Right kidney (tissue), 1 donor: ENCODE results near the gene MPL.
"Not testable (repeated sequence)": the region's sequence is repeated elsewhere in the genome, so short reads cannot be mapped to it uniquely, and the experiment has no call there.

ENCODE experiments used
- DNase-seq: peaks from one replicate; pipeline ENCODE4 v3.0.0-alpha.2; 2016

MPL gene

DNA sequence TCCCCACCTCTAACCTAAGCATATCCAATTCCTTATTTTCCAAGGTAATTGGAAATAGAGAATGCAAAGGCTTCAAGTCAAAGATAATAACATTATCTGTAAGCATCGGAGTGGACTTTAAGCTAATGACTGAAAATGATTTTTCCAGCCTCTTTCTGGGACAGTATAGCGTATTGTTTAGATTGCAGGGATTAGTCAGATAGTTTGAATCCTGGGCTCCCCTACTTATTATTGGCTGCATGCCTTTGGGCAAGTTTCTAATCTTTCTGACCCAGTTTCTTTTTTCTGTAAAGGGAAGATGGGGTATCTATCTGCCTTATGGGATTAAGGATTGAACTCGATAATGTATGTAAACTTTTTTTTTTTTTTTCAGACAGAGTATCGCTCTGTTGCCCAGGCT, 19.6 kb downstream of the MPL start:
- DNase-seq, result no peak

- peak; percentile 71 for DNase-seq
Measured at GRCh38 chr1:43358121-43358745, 20.6 kb downstream of the MPL start.

- peak; percentile 71 for DNase-seq
Measured at GRCh38 chr1:43358746-43359693, 21.4 kb downstream of the MPL start, which contains the start of gene CDC20. CDC20 (plus strand) TSS chr1:43358981; CDS start chr1:43359216, 235 bp downstream.

DNA sequence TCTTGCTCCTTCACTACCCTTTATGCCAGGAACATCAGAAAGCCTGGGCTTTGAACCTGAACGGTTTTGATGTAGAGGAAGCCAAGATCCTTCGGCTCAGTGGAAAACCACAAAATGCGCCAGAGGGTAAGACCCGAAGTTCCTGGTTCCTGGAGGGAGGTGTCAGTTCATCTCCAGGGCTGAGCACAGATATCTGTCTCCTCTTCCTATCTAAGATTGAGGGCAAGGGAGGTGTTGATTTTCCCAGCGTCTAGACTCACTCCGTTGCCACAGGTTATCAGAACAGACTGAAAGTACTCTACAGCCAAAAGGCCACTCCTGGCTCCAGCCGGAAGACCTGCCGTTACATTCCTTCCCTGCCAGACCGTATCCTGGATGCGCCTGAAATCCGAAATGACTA, 22.1 kb downstream of the MPL start:
- no peak for DNase-seq

GRCh38 chr1:43360616-43361015, 23.0 kb downstream of the MPL start:
- no peak for DNase-seq

DNA sequence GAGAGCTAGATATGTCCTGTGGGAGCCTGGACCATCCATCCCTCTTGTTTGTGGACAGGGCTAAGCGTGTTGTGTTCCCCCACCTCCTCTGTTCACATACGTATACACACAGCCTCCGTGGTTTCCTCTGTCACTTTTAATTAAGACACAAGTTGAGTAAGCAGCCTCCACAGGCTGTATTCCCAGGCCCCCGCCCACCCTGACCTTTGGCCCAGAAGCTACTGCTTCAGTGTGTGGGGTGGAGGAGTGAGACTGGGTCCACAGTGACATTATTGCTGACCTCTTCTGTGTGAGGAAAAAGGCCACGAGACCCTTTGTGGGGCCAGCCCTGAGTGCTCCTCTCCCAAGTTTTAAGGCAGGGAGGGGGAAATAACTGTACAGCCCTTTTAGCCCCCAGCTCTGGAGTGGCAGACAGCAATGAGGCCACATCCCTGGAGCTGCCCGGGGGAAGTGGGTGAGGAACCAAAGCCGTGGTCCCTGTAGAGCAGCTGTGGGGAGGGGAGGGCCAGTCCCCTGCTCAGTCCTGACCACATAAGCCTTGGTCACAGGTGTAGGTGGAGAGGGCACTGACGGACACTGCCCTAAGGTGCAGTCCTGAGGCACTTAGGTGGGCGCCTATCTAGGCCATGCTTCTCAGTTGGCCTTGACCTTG, 25.8 kb downstream of the MPL start:
- no peak for DNase-seq

DNA sequence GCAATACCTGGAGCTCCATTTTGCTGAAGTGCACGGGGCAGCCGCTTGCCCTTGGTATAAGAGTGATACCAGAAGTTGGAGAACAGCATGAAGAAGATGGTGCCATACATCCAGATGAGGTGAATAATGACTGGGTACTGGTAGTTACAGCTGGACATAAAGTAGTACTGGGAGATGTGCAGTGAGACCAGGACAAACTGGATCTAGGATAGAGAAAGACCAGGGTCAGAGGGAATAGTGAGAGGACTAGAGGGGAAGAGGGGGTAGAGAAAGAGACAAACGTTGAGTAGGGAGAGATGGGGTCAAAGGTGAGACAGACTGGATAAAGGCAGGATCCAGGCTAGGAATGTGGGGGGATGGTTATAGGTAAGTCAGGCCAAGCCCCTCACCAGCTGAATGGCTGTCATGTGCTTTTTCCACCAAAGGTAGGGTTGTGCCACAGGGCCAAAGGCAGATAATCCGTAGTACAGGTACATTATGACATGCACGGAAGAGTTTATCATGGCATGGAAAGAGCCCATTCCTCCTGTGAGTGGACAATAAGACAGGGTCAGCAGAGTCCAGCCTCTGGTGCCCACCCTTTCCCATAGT, 26.4 kb downstream of the MPL start:
- DNase-seq, result no peak

DNA sequence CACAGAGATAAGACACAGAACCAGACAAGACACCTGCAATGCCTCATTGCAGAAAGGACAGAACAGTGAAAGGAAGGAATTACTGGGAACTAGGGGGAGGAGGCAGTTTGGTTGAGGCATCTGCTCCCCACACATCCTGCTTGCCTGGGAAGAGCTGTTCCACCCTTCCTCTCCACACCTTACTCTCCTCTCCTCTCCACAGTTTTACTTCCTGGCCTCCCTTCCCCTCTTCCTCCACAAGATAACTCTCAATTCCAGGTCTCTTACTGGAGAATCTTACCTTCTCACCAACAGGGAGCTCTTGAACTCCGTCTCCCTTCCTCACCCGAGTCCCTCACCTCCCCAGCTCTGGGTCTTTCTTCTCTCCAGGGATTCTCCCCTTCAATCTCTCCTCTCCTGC, 28.1 kb downstream of the MPL start:
- DNase-seq, result no peak

DNA sequence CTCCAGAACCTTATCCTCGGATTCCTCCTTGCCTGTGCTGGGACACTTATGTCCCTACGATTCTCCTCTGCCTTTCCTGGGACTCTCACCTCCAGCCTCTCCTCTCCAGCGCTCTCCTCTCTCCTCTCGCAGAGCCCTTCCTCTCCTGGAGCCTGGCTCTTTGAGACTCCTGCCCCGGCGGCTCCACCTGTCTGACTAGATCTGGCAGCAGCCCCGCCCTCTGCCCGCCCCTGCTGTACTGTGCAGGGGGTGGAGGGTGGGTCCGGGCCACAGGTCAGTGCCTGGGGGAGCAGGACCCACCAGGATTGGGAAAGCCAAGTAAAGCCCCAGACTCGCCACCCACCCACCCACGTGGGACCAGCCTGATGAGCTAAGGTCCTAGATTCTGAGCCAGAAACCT, 28.6 kb downstream of the MPL start:
- no peak for DNase-seq

GRCh38 chr1:43366601-43367025, 29.0 kb downstream of the MPL start:
- DNase-seq, result no peak

- DNase-seq, result peak; percentile 63
Measured at GRCh38 chr1:43367026-43367903, 29.6 kb downstream of the MPL start.

DNA sequence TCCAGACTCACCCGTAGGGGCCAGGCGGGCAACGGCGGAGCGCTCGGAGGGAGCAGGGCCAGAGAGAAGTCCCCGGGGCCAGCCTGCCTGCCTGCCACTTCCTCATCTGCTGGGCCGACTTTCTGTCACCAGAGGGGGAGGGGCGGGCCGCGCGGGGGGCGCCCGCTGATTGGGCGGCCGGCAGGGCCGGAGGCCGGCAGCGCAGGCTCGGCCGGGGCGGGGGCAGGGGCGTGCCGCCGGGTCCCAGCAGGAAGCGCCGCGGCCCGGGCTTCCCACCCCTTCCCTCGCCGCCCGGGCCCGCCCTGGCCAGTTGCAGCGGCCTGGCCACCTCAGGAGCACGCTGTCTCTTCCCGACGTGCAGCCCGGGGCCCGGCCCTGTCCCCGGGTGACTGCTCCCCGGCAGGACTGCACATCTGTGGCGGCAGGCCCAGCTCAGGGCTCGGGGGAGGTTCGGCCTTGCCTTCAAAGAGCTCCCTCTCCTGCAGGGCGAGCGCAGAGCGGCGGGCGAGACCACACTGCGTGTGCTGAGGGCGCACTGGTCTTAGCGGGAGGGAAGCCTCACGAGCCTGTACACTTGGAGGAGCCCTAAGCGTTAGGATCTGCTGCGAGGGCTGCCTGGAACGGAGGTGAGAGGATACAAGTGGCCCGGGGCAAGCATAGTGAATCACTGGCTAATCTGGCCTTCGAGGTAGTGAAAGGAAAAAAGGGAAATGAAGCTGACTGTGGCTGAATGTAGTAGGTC, 30.5 kb downstream of the MPL start, which contains the start of gene ELOVL1:
ELOVL1 (minus strand) TSS at position 108 of the 742 bp plus-strand sequence. CDS start 2,402 bp downstream, outside the sequence.
- peak; percentile 97 for DNase-seq

- no peak for DNase-seq
Measured at GRCh38 chr1:43368646-43369020, 31.0 kb downstream of the MPL start.

GRCh38 chr1:43369779-43370178, 32.2 kb downstream of the MPL start:
- DNase-seq, result not testable (repeated sequence)

GRCh38 chr1:43370564-43370963, 32.9 kb downstream of the MPL start:
- no peak for DNase-seq

DNA sequence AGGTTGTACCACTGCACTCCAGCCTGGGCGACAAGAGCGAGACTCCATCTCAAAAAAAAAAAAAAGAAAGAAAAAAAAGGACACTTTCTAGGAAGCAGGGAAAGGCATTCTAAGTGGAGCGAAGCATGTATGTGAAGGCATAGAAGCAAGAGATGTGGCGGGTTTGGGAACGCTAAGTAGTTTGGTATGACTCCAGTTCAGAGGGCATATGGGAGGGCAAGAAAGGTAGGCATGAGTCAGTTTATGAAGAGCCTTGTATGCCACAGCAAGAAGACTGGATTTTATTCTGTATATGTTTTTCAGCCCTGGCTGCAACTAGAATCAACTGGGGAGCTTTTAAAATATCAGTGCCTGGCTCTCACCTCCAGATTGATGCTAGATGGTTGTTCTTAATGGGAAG, 34.6 kb downstream of the MPL start:
- DNase-seq, result no peak

DNA sequence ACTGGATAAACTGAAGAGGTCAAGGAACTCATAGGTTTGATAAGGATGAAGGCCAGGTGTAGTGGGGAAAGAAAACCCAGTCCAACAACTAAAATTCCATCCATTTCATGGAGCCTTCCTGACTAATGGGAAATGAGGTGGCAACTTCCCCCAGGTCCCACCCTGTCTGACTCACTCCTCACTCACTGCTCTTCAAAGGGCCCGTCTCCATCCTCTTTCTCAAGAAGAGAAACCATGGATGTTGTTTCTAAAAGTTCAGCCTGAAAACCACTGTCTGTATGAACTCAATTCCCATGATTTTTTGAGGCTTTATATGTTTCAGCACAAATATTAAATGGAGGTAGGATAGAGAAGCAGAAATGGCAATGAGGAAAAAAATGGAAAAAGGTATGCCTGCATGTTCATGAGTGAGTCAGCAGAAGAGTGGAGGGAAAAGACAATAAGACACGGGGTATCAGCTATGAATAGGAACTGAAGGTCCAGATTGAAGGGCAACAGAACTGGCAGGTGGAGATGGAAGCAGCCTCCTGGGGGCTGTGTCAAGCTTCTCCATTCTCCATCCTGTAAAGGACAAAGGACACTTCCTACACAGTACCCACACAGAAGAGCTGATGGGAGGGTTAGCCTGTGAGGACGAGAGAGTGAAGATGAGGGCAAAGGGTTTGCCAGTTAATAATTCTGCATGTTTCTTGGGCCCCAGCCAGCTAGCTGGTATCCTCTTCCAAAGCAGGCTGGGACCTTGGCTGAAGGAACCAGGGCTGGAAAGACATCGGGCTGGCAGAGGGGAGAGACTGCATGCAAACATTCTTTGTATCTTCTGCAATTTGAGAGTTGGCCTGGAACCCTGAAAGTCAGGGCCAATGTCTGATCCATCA, 35.7 kb downstream of the MPL start:
- no peak for DNase-seq

- no peak for DNase-seq
Measured at GRCh38 chr1:43376723-43377235, 39.2 kb downstream of the MPL start.

DNA sequence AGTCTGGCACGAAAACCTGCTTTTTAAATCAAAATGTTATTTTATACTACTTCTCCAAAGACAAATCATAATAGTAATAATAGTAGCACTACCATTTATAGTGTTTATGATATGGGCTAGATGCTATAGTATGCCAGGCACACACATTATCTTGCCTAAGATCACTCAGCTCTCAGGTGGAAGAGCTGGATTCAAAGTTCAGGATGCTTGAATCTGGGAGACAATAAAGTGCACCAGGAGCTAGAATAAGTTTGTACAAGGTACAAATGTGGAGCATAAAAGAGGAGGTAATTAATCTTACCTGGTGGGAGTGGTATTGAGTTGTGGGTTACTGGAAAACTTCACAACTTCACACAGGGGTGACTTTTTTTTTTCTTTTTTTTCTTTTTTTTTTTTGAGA, 40.2 kb downstream of the MPL start:
- DNase-seq, result no peak

DNA sequence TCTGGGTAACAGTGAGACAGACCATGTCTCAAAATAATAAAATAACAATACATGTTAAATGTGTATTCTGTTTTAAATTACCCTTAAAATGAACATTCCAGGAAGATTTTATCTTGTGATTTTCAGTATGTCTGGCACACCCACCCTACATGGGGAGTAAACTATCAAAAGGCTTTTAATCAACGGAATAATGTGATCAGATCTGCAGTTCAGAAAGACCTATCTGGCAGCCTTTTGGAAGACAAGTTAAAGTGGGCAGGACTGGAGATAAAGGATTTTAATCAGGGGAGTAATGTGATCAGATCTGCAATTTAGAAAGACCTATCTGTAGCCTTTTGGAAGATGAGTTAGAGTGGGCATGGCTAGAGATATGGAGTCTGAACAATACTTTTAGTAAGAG, 41.9 kb downstream of the MPL start:
- no peak for DNase-seq
